Stimulated activated CD4-positive, alpha-beta T cell treated with anti-CD3 and anti-CD28 coated beads, Interleukin-2, amount 100 ng/mL, for 24 hours (primary cell): Measurements from ENCODE around the gene LRMDA.

Source experiments
- DNase-seq, 2 donors: peaks; one replicate each; pipeline ENCODE4 v3.0.0-alpha.2; 2020

The LRMDA gene

GRCh38 chr10:75938380-75939122 lies 507.1 kb downstream of the LRMDA start:
- no peak for DNase-seq

GRCh38 chr10:75939541-75939940 lies 508.1 kb downstream of the LRMDA start:
- DNase-seq: no peak

DNA sequence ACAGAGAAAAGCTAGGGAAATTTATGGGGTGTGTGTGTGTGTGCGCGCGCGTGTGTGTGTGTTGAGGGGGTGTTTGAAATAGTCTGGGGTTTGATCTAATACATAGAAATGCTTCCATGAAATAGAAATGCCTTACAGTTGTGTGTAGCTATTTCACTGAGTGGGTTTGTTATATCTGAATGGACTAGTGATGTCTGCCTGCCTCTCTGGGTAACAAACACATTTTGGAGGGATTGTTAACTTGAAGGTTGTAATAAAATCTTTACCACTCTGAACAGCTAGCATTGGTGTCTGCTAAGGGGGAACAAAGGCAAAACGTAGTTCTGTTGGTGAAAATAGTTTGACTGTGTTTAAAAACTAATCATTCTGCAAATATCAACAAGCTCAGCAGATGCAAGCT lies 509.3 kb downstream of the LRMDA start:
- DNase-seq: no peak

DNA sequence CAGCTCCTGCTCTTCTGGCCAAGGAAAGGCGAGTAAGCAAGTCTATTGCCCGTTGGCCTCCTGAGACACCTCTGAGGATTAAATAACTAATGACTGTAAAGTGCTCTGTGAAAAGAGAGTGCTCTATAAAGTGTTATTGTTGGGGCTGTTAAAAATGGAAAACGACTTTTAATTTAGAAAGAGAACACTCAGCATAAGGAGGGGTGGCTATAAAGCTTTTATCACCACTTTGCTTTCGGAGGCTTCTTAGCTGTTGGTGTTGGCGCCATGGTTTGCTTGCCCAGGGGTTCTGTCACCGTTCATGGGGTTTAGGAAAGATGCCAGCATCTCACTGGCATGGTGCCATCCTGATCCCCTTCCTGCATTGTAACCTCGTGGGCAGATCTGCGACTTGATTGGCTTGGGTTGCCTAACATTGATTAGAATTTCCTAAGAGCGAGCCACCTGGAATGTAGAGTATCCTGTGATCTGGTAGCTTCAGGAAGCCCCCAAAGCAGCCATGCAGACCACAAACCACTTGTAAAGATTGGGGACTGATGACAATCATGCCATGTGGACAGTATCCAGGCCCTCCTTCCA lies 509.9 kb downstream of the LRMDA start:
- DNase-seq: no peak

DNA sequence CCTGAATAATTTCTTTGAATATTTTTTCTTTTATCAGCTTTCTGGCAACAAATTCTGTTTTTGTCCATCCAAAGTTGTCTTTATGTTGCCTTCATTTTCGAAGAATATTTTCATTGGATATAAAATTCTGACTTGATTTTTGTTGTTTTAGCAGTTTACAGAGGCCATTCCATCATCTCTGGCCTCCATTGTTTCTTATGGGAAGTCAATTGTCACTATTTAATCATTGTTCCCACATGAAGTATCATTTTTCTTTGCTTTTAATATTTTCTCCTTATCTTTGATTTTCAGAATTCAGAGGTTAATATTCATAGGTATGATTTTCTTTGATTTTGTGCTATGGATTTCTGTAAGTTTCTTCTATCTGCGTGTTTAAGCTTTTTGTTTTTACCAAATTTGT lies 512.6 kb downstream of the LRMDA start:
- no peak for DNase-seq

DNA sequence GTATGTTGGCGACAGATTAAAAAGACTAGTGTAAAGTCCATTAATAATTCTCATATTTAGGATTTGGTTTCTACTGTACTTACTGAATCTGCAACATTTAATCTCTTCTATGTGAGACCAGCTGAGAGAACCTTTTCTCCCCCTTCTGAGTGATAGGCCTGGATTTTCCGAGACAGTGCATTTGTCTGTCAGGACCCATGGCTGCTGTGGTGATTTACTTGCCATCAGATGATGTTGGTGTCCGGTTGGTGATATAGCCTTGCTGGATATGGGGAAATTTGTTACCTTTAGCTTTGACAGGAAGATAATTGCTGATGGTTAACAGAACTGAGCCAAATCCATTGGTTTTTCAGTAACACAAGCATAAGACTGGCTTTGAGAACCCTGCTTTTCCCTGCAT lies 517.2 kb downstream of the LRMDA start:
- DNase-seq: no peak

GRCh38 chr10:75950307-75950706 lies 518.9 kb downstream of the LRMDA start:
- DNase-seq: no peak

DNA sequence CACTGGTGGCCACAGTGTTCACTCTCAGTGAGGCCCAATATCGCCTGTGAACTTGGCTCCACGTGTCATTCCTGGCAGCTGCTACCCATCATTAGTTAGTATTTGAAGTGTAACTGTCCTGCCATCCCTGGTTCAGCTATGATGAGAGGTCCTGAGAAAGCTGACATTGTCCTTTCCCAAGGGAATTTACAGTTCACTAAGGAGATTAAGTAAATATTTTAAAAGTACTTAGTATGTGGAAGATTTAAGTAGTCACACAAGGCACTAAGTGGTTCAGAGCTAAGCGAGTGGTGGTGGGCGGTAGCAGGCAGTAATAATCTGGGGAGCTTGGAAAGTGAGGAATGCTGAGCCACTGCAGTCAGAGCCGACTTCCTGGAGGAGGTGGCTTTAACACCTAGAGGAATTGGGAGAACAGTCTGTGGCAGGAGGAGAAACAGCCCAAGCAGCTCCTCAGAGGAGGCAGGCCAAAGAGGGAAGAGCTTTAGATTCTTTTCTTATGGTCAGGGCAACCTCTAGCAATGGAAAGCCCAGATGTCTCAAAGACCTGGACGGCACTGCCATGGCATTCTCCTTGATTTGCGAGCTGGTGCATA lies 519.7 kb downstream of the LRMDA start:
- no peak for DNase-seq

DNA sequence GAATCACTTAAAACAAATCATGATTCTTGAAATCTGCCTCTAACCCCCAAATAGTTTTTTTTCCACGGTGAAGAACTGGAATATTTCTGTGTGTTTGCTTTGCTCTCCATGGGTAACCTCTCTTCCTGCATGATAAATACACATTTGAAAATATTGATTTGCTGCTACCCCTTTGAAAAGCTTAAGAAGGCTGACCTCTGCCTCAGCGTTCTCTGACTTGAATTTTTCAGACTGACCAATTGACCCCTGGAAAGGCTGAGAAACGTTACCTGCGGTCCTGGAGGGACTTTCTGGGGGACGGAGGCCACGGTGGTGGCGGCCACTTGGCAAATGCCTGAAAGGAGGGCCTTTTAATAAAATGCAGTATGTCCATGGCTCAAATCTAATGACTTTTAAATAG lies 520.2 kb downstream of the LRMDA start:
- no peak for DNase-seq

DNA sequence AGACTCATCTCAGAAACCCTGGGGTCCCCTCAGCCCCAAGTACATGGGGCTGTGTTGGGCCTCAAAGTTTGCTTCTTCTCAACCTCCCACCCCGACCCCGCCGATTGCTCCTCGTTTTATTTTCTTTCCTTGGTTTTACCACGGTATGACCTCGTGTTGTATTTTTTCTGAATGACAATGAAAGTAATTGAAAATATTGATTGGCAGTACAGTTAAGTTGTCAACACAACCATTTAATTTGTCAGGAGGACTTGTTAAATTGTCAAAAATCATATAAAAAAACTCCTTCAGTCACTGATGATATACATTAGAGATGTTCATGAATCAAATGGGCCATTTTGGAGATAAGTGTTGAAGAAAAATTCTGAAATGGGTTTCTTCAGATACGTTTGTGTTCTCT lies 520.7 kb downstream of the LRMDA start:
- DNase-seq: no peak

DNA sequence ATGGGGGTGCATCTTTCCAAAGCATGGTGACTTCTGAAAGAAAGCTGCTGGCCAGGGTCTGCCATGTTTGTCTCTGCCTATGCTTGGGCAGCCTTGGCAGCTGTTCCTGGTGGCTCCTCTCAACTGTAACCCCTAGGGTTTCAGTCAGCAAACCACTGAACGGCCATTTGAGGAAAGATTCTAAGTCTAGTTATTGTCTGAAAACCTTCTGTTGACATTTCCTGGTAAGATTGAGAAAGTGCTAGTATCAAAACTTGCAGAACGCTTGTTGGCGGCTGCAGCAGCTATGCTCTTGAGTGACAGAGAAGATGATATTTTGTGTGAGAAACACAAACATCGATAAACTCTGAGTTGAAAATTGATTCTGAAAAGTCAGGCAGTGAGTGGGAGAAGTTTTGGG lies 523.1 kb downstream of the LRMDA start:
- DNase-seq: no peak

DNA sequence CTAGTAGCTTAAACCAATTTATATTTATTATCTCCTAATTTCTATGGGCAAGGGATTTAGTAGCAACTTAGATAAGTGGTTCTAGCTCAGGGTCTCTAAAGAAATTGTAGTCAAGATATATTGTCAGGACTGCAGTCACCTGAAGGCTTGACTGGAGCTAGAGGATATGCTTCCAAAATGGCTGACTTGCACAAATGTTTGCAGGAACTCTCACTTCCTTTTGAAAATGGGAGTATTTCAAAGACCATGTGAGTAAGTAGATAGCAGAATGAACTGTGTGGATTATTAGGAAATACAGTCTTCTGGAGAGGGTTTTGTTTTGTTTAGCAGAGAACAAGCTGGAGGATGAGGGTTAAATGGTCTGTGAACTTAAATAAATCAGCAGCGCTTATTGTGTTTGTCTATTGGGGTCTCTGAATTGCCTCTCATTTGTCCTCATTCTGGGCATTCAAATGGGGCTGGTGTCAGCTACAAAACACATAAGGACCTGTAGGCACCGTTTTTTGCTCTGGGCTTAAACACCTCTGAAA lies 524.6 kb downstream of the LRMDA start:
- DNase-seq: no peak

GRCh38 chr10:75956624-75957023 lies 525.2 kb downstream of the LRMDA start:
- no peak for DNase-seq

- DNase-seq: no peak
These were observed 526.1 kb downstream of the LRMDA start for GRCh38 chr10:75957314-75958120.

GRCh38 chr10:75959209-75959608 lies 527.8 kb downstream of the LRMDA start:
- no peak for DNase-seq

DNA sequence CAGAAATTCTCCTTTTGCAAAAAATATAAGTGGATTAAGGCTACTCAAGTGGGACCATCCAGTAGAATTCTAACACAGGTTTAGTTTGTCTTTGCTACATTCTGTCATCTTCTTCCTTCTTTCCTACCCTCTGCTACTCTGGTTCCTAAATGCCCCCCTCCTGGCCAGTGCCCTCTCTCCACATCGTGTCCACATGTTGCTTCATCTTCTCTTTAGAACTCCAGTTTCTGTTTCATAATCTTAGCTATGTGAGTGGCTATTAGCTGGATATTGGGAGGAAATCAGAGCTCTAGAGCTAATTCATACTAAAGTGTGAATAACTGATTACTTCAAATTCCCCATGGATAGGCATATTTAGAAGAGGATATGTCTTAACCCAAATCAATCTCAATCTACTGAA lies 528.5 kb downstream of the LRMDA start:
- DNase-seq: no peak

- no peak for DNase-seq
These were observed 531.1 kb downstream of the LRMDA start for GRCh38 chr10:75962395-75963061.

DNA sequence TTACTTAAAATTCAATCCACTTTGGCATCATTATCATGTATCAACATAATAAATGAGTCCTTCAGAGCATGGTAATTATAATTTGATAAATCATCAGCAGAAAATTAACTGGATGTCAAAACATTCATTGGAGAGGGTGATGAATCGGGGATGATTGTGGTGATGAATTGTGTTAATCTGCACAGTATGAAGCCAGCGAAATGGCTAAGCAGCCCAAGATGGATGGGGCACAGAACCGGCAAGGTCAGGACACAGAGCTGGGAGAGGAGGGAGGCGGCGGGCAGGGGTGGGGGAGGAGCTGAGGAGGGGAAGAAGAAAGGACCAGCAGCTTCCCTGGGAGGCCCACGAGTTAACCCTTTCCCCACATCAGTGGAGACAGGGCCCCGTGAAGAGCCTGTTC lies 536.1 kb downstream of the LRMDA start:
- no peak for DNase-seq

DNA sequence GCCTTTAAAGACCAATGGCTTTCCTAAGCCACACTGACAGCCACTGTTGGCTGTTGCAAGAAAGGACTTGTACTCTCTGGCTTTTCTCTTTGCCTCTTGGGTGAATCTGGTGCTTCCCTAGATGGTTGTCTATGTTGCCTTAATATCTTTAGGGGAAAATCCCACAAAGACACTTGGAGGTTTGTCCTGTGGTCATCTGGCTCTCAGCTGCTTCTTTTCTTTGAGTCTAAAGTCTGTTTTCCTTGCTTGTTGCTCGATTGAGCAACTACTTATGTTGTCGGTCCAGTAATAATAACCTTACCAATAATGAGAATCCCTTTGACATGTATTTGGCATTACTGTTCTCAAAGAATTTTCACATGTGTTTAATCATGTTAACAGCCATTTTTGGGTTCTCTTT lies 537.6 kb downstream of the LRMDA start:
- no peak for DNase-seq

- no peak for DNase-seq
These were observed 540.2 kb downstream of the LRMDA start for GRCh38 chr10:75971402-75972211.

GRCh38 chr10:75972491-75973276 lies 541.3 kb downstream of the LRMDA start:
- no peak for DNase-seq
